Smooth muscle cell (in vitro differentiated cells): ENCODE results near the gene STX1B. TPM values are rescaled to one million over a fixed set of nuclear protein-coding genes. Genes with fewer than 3 reads are reported as not detected.

Source experiments
- DNase-seq: peaks from one replicate; lab custom pipeline; 2025; ENCODE audit not compliant: unreplicated experiment; lab: John Stamatoyannopoulos, UW
- H2AFZ ChIP-seq: fragments of 200-600 bp; sonication (generic); 2 replicates; pipeline ENCODE4 v1.6.0; 2016; ENCODE audit warnings: antibody characterized with exemption, low read depth, mild to moderate bottlenecking
- H3F3A ChIP-seq: fragments of 200-600 bp; sonication (generic); 2 replicates; pipeline ENCODE4 v1.6.0; 2017; ENCODE audit warnings: antibody characterized with exemption, low read depth
- H3K27ac ChIP-seq: fragments of 200-600 bp; sonication (generic); 2 replicates; pipeline ENCODE4 v1.5.1; 2016; ENCODE audit warnings: low read depth, mild to moderate bottlenecking
- H3K27me3 ChIP-seq: fragments of 200-600 bp; sonication (generic); 2 replicates; pipeline ENCODE4 v1.6.1; 2016; ENCODE audit warnings: low read depth, mild to moderate bottlenecking
- H3K36me3 ChIP-seq: fragments of 200-600 bp; sonication (generic); 2 replicates; pipeline ENCODE4 v1.5.1; 2016; ENCODE audit warnings: low read depth
- H3K4me1 ChIP-seq: fragments of 200-600 bp; sonication (generic); 2 replicates; pipeline ENCODE4 v1.5.1; 2016; ENCODE audit warnings: low read depth
- H3K4me2 ChIP-seq: fragments of 200-600 bp; sonication (generic); 2 replicates; pipeline ENCODE4 v1.6.0; 2016; ENCODE audit warnings: mild to moderate bottlenecking
- H3K4me3 ChIP-seq: fragments of 200-600 bp; sonication (generic); 2 replicates; pipeline ENCODE4 v1.5.1; 2016; ENCODE audit warnings: mild to moderate bottlenecking
- H3K79me2 ChIP-seq: fragments of 200-600 bp; sonication (generic); 2 replicates; pipeline ENCODE4 v1.6.0; 2016; ENCODE audit warnings: low read depth, mild to moderate bottlenecking
- H3K9ac ChIP-seq: fragments of 200-600 bp; sonication (generic); 2 replicates; pipeline ENCODE4 v1.6.0; 2016; ENCODE audit warnings: low read depth
- H3K9me3 ChIP-seq: fragments of 200-600 bp; sonication (generic); replicated peaks from 2 replicates; pipeline ENCODE4 v1.5.1; 2016; ENCODE audit warnings: low read depth
- H4K20me1 ChIP-seq: fragments of 200-600 bp; sonication (generic); 2 replicates; pipeline ENCODE4 v1.6.0; 2016; ENCODE audit warnings: low read depth
- WGBS: methylation state at CpG from one replicate; pipeline ENCODE4 v1.1.7; 2016; ENCODE audit warnings: low lambda C conversion rate; 5-methylcytosine and 5-hydroxymethylcytosine counted together
- polyA plus RNA-seq: library from polyadenylated mRNA; unstranded; fragments of >200 nt; fragmentation: Nextera tagmentation; extraction: Ambion mirVana; gene quantifications from 2 replicates; pipeline ENCODE4 v1.2.1, GENCODE V29; 2016
- total RNA-seq: library from RNA; depleted of rRNA; stranded (reverse); fragments of >200 nt; gene quantifications from 2 replicates; pipeline ENCODE4 v1.2.3, GENCODE V29; 2014
- TF ChIP-seq, protein P1 (sequence below): fragments of 200-600 bp; sonication (generic); IDR thresholded peaks from 2 replicates; pipeline ENCODE4 v1.5.1; 2017; ENCODE audit warnings: borderline replicate concordance, mild to moderate bottlenecking, antibody characterized with exemption; ENCODE audit not compliant: insufficient read depth, poor library complexity, severe bottlenecking

STX1B gene
- total and polyA plus RNA-seq, 2 experiments from 2014 or later = 0.72 to 1.0 TPM

DNA sequence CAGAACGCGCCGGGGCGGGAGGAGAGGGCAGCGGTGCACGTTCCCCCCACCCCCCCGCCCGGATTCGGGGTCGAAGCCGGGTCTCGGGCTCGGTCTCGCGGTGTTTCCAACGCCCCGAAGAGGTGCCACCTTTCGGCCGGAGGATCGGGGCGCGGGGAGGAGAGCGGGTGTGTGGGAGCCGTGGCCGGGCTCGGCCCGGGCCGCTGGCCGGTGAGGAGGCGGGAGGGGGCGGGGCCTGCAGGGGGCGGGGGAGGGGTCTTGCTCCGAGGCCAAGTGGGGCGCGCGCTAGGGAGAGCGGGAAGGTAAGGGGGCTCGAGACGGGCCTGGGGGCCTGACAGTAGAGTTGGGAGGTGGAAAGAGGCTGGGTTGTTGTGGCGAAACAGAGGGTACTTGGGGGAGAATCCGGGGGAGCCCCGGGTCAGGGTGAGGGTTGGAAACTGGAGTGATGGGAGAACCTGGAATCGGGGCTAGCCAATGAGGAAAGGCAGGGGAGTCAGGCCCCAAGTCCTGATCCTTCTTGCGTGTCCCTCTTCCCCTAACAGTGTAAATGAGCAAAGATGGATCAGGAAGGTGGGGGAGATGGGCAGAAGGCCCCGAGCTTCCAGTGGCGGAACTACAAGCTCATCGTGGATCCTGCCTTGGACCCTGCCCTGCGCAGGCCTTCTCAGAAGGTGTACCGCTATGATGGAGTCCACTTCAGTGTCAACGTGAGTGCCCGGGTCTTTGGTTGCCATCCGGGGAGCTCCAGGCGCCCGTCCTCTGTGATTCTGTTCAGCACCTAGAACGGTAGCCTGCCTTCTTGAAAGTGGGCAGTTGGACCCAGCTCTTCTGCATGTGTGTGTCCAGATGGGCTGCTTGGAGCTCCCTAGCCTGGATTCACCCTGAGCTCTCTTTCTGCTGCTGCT lies 52.0 kb downstream of the STX1B start:
- H4K20me1 ChIP-seq = peaks cover 15% of the 10 kb centered on the region
- WGBS = 62% methylated on average over 16 of the region's 55 CpGs
- TF ChIP-seq, protein P1, sequence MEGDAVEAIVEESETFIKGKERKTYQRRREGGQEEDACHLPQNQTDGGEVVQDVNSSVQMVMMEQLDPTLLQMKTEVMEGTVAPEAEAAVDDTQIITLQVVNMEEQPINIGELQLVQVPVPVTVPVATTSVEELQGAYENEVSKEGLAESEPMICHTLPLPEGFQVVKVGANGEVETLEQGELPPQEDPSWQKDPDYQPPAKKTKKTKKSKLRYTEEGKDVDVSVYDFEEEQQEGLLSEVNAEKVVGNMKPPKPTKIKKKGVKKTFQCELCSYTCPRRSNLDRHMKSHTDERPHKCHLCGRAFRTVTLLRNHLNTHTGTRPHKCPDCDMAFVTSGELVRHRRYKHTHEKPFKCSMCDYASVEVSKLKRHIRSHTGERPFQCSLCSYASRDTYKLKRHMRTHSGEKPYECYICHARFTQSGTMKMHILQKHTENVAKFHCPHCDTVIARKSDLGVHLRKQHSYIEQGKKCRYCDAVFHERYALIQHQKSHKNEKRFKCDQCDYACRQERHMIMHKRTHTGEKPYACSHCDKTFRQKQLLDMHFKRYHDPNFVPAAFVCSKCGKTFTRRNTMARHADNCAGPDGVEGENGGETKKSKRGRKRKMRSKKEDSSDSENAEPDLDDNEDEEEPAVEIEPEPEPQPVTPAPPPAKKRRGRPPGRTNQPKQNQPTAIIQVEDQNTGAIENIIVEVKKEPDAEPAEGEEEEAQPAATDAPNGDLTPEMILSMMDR = no peak

DNA sequence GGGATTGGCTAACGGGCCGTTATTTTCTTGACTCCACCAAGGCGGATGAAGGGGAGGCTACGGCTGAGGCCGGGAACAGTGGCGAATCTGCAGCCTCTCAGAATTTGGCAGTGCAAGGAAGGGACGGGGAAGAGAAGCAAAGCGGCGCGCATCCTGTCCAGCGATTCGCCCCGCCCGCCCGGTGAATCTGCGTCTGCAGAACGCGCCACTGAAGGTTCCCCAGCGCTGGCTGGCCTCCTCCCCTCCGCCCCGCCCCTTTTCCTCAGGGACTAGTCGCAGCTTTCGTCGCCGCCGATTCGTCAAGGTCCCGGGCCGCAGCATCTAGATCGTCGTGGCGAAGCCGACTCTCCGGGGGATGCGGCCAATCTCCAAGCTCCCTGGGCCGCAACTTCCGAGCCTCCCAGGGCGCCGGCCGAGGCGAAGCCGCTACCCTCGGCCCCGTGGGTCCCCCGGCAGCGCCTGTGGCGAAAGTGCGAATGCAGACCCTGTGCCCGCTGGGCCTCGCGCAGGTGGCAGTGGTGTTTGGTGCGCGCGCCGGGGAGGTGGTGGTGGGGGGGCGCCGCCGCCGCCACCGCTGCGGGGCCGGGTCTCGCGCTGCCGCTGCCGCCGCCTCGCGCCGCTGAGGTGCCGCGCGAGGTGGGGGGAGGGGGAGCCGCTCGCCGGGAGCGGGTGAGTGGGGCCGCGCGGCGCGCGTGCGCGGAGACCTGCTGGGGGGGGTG lies 52.8 kb downstream of the STX1B start, which contains the start of gene SETD1A:
Gene SETD1A, plus strand, starts transcription at position 299 of the 719 bp plus-strand sequence. CDS start 978 bp downstream, outside the sequence.
- H3K9ac ChIP-seq = peak within 1 kb of the TSS; percentile 100
- H3K36me3 ChIP-seq = no peaks in the 10 kb centered on the region
- H3K79me2 ChIP-seq = peaks cover 11% of the 10 kb centered on the region
- DNase-seq = peak; percentile 86
- peak within 1 kb of the TSS; percentile 99 for H3K4me3 ChIP-seq
- peak within 1 kb of the TSS; percentile 84 for H2AFZ ChIP-seq
- H4K20me1 ChIP-seq = peaks cover 21% of the 10 kb centered on the region
- H3K4me1 ChIP-seq = peaks cover 6% of the 10 kb centered on the region
- 1% methylated on average over 46 of the region's 85 CpGs for WGBS
- H3F3A ChIP-seq = peaks cover 8% of the 10 kb centered on the region
- H3K27me3 ChIP-seq = no peaks in the 10 kb centered on the region
- peak within 1 kb of the TSS; percentile 88 for H3K4me2 ChIP-seq
- H3K9me3 ChIP-seq = no peaks in the 10 kb centered on the region
- TF ChIP-seq, protein P1 = no peak
- H3K27ac ChIP-seq = peak within 1 kb of the TSS; percentile 100

More for the DNA sequence above, 52.0 kb downstream of the STX1B start:
- peak overlapping the region; percentile 100 for H3K27ac ChIP-seq
- no peak overlapping the region for H2AFZ ChIP-seq
- peaks cover 11% of the 10 kb centered on the region for H3K79me2 ChIP-seq
- H3K4me1 ChIP-seq = peaks cover 6% of the 10 kb centered on the region
- DNase-seq = peak; percentile 71
- no peaks in the 10 kb centered on the region for H3K27me3 ChIP-seq
- no peaks in the 10 kb centered on the region for H3K9me3 ChIP-seq
- H3F3A ChIP-seq = peaks cover 8% of the 10 kb centered on the region
- H3K9ac ChIP-seq = peak overlapping the region; percentile 100
- peak overlapping the region; percentile 99 for H3K4me3 ChIP-seq
- no peaks in the 10 kb centered on the region for H3K36me3 ChIP-seq
- peak overlapping the region; percentile 88 for H3K4me2 ChIP-seq

GRCh38 chr16:30956601-30957455 lies 53.6 kb downstream of the STX1B start:
- Histone ChIP-seq H3K4me1 (peaks cover 6% of the 10 kb centered on the region), H3K27ac (peak overlapping the region; percentile 100), H3K9me3 (no peaks in the 10 kb centered on the region), H3K36me3 (no peaks in the 10 kb centered on the region), H4K20me1 (peaks cover 22% of the 10 kb centered on the region), H3K79me2 (peaks cover 11% of the 10 kb centered on the region), H2AFZ (peak overlapping the region; percentile 84), H3K9ac (peak overlapping the region; percentile 100), H3K4me2 (peak overlapping the region; percentile 88), H3K27me3 (no peaks in the 10 kb centered on the region), H3K4me3 (peak overlapping the region; percentile 99), H3F3A (peaks cover 8% of the 10 kb centered on the region)
- WGBS = 34% methylated on average over 40 of the region's 42 CpGs
- peak; percentile 78 for DNase-seq
- TF ChIP-seq, protein P1 = peak; percentile 11
